K562 (cell line): ENCODE measurements around the gene ADM. TPM values are rescaled to one million over a fixed set of nuclear protein-coding genes. Genes with fewer than 3 reads are reported as not detected.

Experiments
- BMI1 ChIP-seq: fragments of 150-350 bp; IDR thresholded peaks from 2 replicates; pipeline ENCODE4 v1.6.1; 2014; ENCODE audit warnings: low read length
- BRD9 ChIP-seq: fragments of 450-650 bp; IDR thresholded peaks from 2 replicates; pipeline ENCODE4 v1.6.1; 2018; ENCODE audit warnings: low read depth; ENCODE audit not compliant: partially characterized antibody
- CCNT2 ChIP-seq: IDR thresholded peaks from 2 replicates; pipeline ENCODE4 v1.6.1; 2011; ENCODE audit warnings: borderline replicate concordance, low read depth, mild to moderate bottlenecking, moderate library complexity, mixed read lengths, low read length; ENCODE audit not compliant: insufficient read length; ENCODE audit errors: extremely low read depth
- JUN ChIP-seq, 2 experiments: sonication (generic) in 1 of 2; formaldehyde crosslinking in 1 of 2; IDR thresholded peaks; 2 replicates each; pipeline versions ENCODE4 v1.6.1 to v1.8.0; 2012 to 2022; ENCODE audit warnings: borderline replicate concordance in 2 of 2, mild to moderate bottlenecking in 2 of 2, improper control_type of control experiment in 1 of 2, low read depth in 1 of 2, low read length in 1 of 2, missing genetic modification reagents in 1 of 2
- NR2C2 ChIP-seq, 2 experiments: fragments of 200-800 bp in 1 of 2; sonication (Bioruptor generic) in 1 of 2; sonication (generic) in 1 of 2; formaldehyde crosslinking in 1 of 2; IDR thresholded peaks; 2 replicates each; pipeline versions ENCODE4 v1.6.1 to v1.8.0; 2016 to 2022; ENCODE audit warnings: mild to moderate bottlenecking in 1 of 2, missing compliant biosample characterization in 1 of 2, missing genetic modification characterization in 1 of 2, missing genetic modification reagents in 1 of 2
- PATZ1 ChIP-seq: fragments of 250-450 bp; sonication (Bioruptor Pico); IDR thresholded peaks from 2 replicates; pipeline ENCODE4 v1.5.0; 2020; ENCODE audit warnings: mild to moderate bottlenecking, borderline replicate concordance
- RBM17 ChIP-seq: fragments of 200-400 bp; formaldehyde crosslinking; IDR thresholded peaks from 2 replicates; pipeline ENCODE4 v1.6.1; 2017; ENCODE audit warnings: low read depth, mild to moderate bottlenecking, low read length, borderline replicate concordance
- TAF15 ChIP-seq: fragments of 200-400 bp; formaldehyde crosslinking; IDR thresholded peaks from 2 replicates; pipeline ENCODE4 v1.6.1; 2017; ENCODE audit warnings: mild to moderate bottlenecking, low read depth, low read length, moderate library complexity
- YBX1 ChIP-seq: fragments of 450-650 bp; IDR thresholded peaks from 2 replicates; pipeline ENCODE4 v1.7.1; 2016; ENCODE audit warnings: mild to moderate bottlenecking
- ZNF316 ChIP-seq: fragments of 450-650 bp; IDR thresholded peaks from 2 replicates; pipeline ENCODE4 v1.6.1; 2016
- ZNF318 ChIP-seq, 2 experiments: fragments of 450-650 bp; IDR thresholded peaks; 2 replicates each; pipeline ENCODE4 v1.6.1; 2016; ENCODE audit warnings: mild to moderate bottlenecking in 2 of 2, borderline replicate concordance in 1 of 2, low read depth in 1 of 2, moderate library complexity in 1 of 2
- polyA plus RNA-seq, 8 experiments: library from polyadenylated mRNA; depleted of rRNA in 4 of 8; stranded (reverse) in 5 of 8; unstranded in 3 of 8; fragments of >200 nt; fragmentation: Nextera tagmentation in 2 of 8; fragmentation: Illumina TruSeq in 1 of 8; extraction: Ambion mirVana in 2 of 8; extraction: Trizol in 1 of 8; gene quantifications; 2 replicates each; pipeline versions ENCODE4 v1.2.1 to v1.2.3, GENCODE V29; 2011 to 2014; ENCODE audit warnings: inconsistent platforms in 1 of 8, missing spikeins in 1 of 8
- total RNA-seq, 7 experiments: library from RNA; depleted of rRNA in 6 of 7; stranded (reverse); fragments of >200 nt in 6 of 7; fragmentation: Illumina TruSeq in 2 of 7; extraction: Trizol in 2 of 7; gene quantifications; 2 replicates each; pipeline versions ENCODE4 v1.2.1 to v1.2.3, GENCODE V29; 2011 to 2021; ENCODE audit warnings: low replicate concordance in 1 of 7
- TF ChIP-seq, protein P1 (sequence below): fragments of 250-450 bp; sonication (Bioruptor Pico); IDR thresholded peaks from 2 replicates; pipeline ENCODE4 v1.4.0; 2020; ENCODE audit warnings: mild to moderate bottlenecking, moderate library complexity, borderline replicate concordance

Gene ADM
- total and polyA plus RNA-seq, 9 of the 15 experiments (the other 6 are each of a cell fraction or from before 2014, with no cell fraction given), result 0.23 to 0.49 (median 0.32) TPM; not detected in 6

DNA sequence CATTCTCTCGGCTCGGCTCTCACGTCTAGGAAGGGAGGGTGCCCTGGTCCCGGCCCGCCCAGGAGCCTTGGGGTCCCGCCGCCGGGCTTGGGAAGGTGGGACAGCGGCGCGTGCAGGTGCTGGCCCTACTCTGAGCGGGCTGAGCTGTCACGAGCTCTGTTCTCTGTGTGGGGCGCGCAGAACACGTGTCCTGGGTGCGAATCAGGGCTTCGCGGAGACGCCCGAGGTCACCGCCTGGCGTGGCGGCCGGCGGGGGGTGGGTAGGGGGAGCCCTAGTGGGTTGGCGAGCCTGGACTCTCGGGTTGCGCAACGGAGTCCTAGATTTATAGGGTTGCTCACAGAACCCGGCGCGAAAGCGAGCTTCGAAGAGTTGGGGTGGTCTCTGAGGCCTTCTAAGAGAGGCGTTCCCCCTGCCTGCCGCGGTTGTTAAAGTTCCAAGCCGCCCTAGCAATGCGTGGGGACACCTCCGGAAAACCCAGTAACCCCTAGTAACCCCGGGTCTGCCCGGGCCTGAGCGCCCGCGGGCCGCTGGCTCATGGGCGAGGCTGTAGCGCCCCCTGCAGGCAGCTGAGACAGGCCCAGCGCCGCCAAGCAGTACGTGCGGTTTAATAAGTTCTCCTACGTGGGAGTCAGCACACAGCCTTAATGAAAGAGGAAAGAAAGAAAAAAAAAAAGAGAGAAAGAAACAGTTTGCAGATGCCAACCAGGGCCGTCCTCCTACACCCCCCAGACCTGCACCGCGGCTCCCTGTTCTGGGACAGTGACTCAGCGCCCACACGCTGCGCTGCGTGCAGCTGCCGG is 2.7 kb downstream of the ADM start (continued):
- TF ChIP-seq ZNF318 (IDR thresholded peaks at IDR 0.05; ENCODE audit: borderline replicate concordance in 1 of 2, low read depth in 1 of 2) (no peak), PATZ1 (CRISPR knock-in tag) (no peak), JUN (IDR thresholded peaks at IDR 0.05; ENCODE audit: borderline replicate concordance, low read depth, low read length) (no peak), JUN (CRISPR knock-in tag; IDR thresholded peaks at IDR 0.05; ENCODE audit: borderline replicate concordance) (no peak), YBX1 (no peak), NR2C2 (CRISPR knock-in tag; IDR thresholded peaks at IDR 0.05) (no peak), NR2C2 (tag; IDR thresholded peaks at IDR 0.05) (no peak), TAF15 (no peak), BRD9 (peak; percentile 85), ZNF316 (peak; percentile 91), BMI1 (peak; percentile 39; the same call in 1 of the 2 replicates), RBM17 (no peak), CCNT2 (peak; percentile 62)
- TF ChIP-seq, protein P1, sequence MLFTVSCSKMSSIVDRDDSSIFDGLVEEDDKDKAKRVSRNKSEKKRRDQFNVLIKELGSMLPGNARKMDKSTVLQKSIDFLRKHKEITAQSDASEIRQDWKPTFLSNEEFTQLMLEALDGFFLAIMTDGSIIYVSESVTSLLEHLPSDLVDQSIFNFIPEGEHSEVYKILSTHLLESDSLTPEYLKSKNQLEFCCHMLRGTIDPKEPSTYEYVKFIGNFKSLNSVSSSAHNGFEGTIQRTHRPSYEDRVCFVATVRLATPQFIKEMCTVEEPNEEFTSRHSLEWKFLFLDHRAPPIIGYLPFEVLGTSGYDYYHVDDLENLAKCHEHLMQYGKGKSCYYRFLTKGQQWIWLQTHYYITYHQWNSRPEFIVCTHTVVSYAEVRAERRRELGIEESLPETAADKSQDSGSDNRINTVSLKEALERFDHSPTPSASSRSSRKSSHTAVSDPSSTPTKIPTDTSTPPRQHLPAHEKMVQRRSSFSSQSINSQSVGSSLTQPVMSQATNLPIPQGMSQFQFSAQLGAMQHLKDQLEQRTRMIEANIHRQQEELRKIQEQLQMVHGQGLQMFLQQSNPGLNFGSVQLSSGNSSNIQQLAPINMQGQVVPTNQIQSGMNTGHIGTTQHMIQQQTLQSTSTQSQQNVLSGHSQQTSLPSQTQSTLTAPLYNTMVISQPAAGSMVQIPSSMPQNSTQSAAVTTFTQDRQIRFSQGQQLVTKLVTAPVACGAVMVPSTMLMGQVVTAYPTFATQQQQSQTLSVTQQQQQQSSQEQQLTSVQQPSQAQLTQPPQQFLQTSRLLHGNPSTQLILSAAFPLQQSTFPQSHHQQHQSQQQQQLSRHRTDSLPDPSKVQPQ, result no peak
